Measurements from ENCODE around the gene RFPL3. TPM values are rescaled to one million over a fixed set of nuclear protein-coding genes. Genes with fewer than 3 reads are reported as not detected.

Gene RFPL3
- total and polyA plus RNA-seq, 8 donors: not detected

DNA sequence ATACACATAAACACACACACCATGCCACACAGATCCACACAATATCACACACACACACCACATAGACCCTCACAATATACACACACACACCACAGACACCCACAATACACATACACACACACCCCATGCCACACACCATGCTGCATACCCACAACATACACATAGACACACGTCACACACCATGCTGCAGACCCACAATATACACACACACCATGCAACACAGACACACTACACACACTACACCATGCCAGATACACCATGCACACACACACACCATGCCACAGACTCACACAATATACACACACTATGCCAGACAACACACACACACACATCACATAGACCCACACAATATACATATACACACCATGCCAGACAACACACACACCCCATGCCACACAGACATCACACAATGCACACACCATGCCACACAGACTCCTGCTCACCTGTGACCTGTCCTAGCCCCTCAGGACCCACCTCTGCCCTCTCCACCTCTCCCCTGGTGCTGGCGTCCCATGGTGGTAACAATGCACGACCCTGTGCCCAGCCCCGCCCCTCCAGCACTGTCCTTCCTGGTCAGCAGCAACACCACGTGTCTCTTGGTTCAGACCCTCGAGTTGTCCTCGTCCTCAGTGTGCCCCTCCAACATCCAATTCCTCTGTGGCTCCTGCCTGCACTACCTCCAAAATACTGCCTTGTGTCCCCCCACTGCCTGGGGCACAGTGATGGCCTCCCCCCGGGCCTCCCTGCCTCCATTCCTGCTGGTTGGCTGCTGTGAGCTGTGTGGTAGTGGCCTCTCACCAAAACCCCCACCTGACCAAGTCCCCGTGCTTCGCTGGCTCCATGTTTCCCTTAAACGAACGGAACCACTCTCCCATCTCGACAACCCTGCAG, 23.7 kb upstream of the RFPL3 start:
- no peaks in the 10 kb centered on the region for H3K36me3 ChIP-seq
- peaks cover 0 to 61% (median 7%) of the 10 kb centered on the region in 3 donors for H3K27me3 ChIP-seq
- H3K4me3 ChIP-seq: no peak overlapping the region
- WGBS, 5 donors: 64 to 75% (median 67%) methylated on average over 13 of the region's 13 CpGs
- no peak overlapping the region for H3K27ac ChIP-seq
- H3K9me3 ChIP-seq: no peaks in the 10 kb centered on the region
- no peak for DNase-seq
- intact Hi-C loops (cut with DNase I; ENCODE audit: low total_unique reads): no loop called here
- TF ChIP-seq, protein P1, sequence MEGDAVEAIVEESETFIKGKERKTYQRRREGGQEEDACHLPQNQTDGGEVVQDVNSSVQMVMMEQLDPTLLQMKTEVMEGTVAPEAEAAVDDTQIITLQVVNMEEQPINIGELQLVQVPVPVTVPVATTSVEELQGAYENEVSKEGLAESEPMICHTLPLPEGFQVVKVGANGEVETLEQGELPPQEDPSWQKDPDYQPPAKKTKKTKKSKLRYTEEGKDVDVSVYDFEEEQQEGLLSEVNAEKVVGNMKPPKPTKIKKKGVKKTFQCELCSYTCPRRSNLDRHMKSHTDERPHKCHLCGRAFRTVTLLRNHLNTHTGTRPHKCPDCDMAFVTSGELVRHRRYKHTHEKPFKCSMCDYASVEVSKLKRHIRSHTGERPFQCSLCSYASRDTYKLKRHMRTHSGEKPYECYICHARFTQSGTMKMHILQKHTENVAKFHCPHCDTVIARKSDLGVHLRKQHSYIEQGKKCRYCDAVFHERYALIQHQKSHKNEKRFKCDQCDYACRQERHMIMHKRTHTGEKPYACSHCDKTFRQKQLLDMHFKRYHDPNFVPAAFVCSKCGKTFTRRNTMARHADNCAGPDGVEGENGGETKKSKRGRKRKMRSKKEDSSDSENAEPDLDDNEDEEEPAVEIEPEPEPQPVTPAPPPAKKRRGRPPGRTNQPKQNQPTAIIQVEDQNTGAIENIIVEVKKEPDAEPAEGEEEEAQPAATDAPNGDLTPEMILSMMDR (IDR thresholded peaks at IDR 0.05): no peak
- TF ChIP-seq POLR2A (IDR thresholded peaks at IDR 0.05) (no peak), POLR2AphosphoS5 (IDR thresholded peaks at IDR 0.05) (no peak), EP300 (IDR thresholded peaks at IDR 0.05) (no peak)
- peaks cover 0 to 5% (median 0%) of the 10 kb centered on the region in 4 donors for H3K4me1 ChIP-seq

DNA sequence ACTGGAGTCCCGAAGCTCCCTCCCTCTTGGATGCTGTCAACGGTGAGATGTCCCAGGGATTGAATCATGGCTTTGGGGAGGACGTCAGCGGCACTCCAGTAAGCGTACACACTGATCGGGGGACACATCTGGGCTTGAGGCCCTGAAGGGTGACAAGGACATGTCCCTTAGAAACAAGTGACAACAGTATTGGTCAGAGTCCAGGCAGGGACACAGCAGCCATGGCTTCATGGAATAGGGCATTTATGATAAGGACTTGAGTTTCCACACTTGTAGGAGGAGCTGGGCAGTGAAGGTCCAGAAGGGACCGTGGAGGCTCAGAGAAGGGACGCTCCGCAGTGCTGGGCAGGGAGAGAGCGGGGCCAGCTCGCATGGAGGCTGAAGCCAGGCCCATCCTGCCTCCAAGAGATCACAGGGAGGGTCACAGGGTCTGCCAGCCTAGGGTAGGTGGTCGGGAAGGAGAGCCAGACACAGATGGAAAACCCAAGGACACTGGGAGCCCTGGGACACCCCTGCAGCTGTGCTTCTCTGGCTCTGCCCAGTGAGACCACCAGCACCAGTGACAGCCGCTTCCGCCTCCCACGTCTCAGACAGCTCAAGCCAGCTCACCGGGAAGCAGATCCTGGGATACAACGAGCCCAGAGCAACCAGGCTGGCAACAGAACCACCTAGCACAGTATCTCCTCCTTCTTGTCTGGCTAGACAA, 22.9 kb upstream of the RFPL3 start:
- WGBS, 5 donors: 71 to 84% (median 81%) methylated on average over 13 to 17 of the region's 17 CpGs
- intact Hi-C loops (cut with DNase I; ENCODE audit: low total_unique reads): no loop called here
- TF ChIP-seq, protein P1 (IDR thresholded peaks at IDR 0.05): no peak
- TF ChIP-seq POLR2AphosphoS5 (IDR thresholded peaks at IDR 0.05) (no peak), EP300 (IDR thresholded peaks at IDR 0.05) (no peak), POLR2A (IDR thresholded peaks at IDR 0.05) (no peak)
- Histone ChIP-seq H3K4me3 (no peak overlapping the region), H3K27ac (no peak overlapping the region), H3K4me1 (peaks cover 0 to 5% (median 0%) of the 10 kb centered on the region in 4 donors), H3K9me3 (no peaks in the 10 kb centered on the region), H3K36me3 (no peaks in the 10 kb centered on the region), H3K27me3 (peaks cover 0 to 69% (median 7%) of the 10 kb centered on the region in 3 donors)
- peak in 1 of 2 donors; percentile 23 for DNase-seq

DNA sequence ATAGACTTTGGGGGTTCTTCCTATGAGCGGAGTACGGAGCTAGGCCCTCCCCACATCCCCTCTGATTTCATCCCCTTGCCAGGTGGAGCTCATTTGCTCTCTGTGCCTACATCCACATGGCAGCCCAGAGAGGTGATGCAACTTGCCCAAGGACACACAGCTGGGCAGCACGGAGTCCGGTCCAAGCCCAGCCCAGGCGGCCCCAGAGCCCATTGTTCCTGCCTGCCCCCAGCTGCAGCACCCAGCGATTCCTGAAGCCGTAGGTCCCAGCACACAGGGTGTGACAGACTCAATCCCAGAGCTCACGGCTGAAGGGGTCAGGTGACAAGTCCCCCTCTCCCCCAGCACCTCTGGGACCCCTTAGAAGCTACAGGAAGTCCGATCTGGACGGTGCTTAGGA, 22.2 kb upstream of the RFPL3 start:
- 64 to 83% (median 79%) methylated on average over 7 to 10 of the region's 10 CpGs for WGBS, 5 donors
- H3K36me3 ChIP-seq: no peaks in the 10 kb centered on the region

DNA sequence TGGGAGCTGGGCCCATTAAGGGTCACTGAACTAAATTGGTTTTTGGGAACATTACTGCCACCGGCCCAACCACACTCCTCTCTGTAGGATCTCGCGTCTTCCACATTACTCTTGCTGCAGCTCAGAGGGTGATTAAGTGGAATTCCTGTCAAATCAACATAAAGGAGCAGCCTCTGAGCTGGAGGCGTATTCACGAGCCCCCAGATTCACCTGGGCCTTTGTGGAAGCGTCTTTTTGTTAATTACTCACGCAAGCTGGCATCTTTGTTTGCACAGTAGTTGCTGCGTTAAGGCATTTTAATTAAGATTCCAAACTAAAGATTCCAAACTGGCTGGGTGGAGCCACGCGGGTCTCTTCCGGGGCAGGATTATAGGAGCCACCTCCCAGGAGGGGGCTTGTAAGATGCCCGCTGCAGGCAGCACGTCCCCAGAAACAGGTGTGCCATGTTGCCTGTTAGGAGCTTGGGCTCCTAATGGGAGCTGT, 21.5 kb upstream of the RFPL3 start:
- H3K27ac ChIP-seq: no peak overlapping the region
- WGBS, 5 donors: 34 to 51% (median 48%) methylated on average over 13 of the region's 13 CpGs

More for the DNA sequence above, 22.2 kb upstream of the RFPL3 start:
- H3K4me1 ChIP-seq: peaks cover 0 to 5% (median 0%) of the 10 kb centered on the region in 4 donors
- no peaks in the 10 kb centered on the region for H3K9me3 ChIP-seq
- intact Hi-C loops (cut with DNase I; ENCODE audit: low total_unique reads): no loop called here
- peak in 1 of 2 donors; percentile 20 for DNase-seq
- TF ChIP-seq, protein P1 (IDR thresholded peaks at IDR 0.05): no peak
- TF ChIP-seq POLR2AphosphoS5 (IDR thresholded peaks at IDR 0.05) (no peak), POLR2A (IDR thresholded peaks at IDR 0.05) (no peak), EP300 (IDR thresholded peaks at IDR 0.05) (no peak)
- no peak overlapping the region for H3K27ac ChIP-seq
- no peak overlapping the region for H3K4me3 ChIP-seq
- peaks cover 0 to 76% (median 7%) of the 10 kb centered on the region in 3 donors for H3K27me3 ChIP-seq

More for the DNA sequence above, 21.5 kb upstream of the RFPL3 start:
- H3K27me3 ChIP-seq: peaks cover 0 to 80% (median 7%) of the 10 kb centered on the region in 3 donors
- H3K4me3 ChIP-seq: no peak overlapping the region
- intact Hi-C loops (cut with DNase I; ENCODE audit: low total_unique reads): no loop called here
- TF ChIP-seq POLR2A (IDR thresholded peaks at IDR 0.05) (no peak), EP300 (IDR thresholded peaks at IDR 0.05) (no peak), POLR2AphosphoS5 (IDR thresholded peaks at IDR 0.05) (no peak)
- TF ChIP-seq, protein P1 (IDR thresholded peaks at IDR 0.05): no peak
- peaks cover 0 to 5% (median 0%) of the 10 kb centered on the region in 4 donors for H3K4me1 ChIP-seq
- DNase-seq: peak in 1 of 2 donors; percentile 9
- H3K36me3 ChIP-seq: no peaks in the 10 kb centered on the region
- H3K9me3 ChIP-seq: no peaks in the 10 kb centered on the region
